Thyroid gland (tissue), 4 donors: ENCODE data around the gene EIF4E3. TPM values are rescaled to one million over a fixed set of nuclear protein-coding genes. Genes with fewer than 3 reads are reported as not detected.
A peak's percentile ranks its signal among the peaks of the same experiment; 100 is the strongest.

Source experiments
- DNase-seq, 2 donors: peaks; one replicate each; pipeline ENCODE4 v3.0.0-alpha.2; 2019
- H3K27ac ChIP-seq, 3 donors: fragments of 200-600 bp; sonication (generic); 1 replicate in 2 of 3; 2 replicates in 1 of 3; pipeline ENCODE4 v1.5.1; 2016 to 2019; ENCODE audit warnings: mild to moderate bottlenecking in 1 of 3, moderate library complexity in 1 of 3
- H3K27me3 ChIP-seq: fragments of 200-600 bp; sonication (generic); one replicate; pipeline ENCODE4 v1.5.1; 2019
- H3K36me3 ChIP-seq, 2 donors: fragments of 200-600 bp; sonication (generic); one replicate each; pipeline ENCODE4 v1.5.1; 2016 to 2019
- H3K4me1 ChIP-seq, 2 donors: fragments of 200-600 bp; sonication (generic); one replicate each; pipeline ENCODE4 v1.5.1; 2017 to 2019
- H3K4me3 ChIP-seq, 3 donors: fragments of 200-600 bp; sonication (generic); replicated peaks in 1 of 3; 1 replicate in 2 of 3; 2 replicates in 1 of 3; pipeline ENCODE4 v1.5.1; 2016; ENCODE audit warnings: mild to moderate bottlenecking in 1 of 3
- H3K9me3 ChIP-seq: fragments of 200-600 bp; sonication (generic); one replicate; pipeline ENCODE4 v1.5.1; 2017
- POLR2A ChIP-seq, 2 donors: fragments of 450-650 bp; IDR thresholded peaks; one replicate each; pipeline ENCODE4 v1.6.1; 2017; ENCODE audit warnings: antibody characterized with exemption in 2 of 2, mild to moderate bottlenecking in 2 of 2, moderate library complexity in 1 of 2
- WGBS, 2 donors: methylation state at CpG; one replicate each; pipeline ENCODE4 v1.1.5; 2017; 5-methylcytosine and 5-hydroxymethylcytosine counted together
- intact Hi-C: fragments of 100-400 bp; cut with DNase I; formaldehyde crosslinking; loops from one replicate; pipeline ENCODE4 v1.15.1; 2023
- total RNA-seq, 4 donors: library from RNA; depleted of rRNA; stranded (reverse); fragments of >200 nt; gene quantifications; one replicate each; pipeline ENCODE4 v1.2.3, GENCODE V29; 2016
- TF ChIP-seq, protein P1 (sequence below), 6 experiments: fragments of 200-600 bp in 3 of 6; fragments of 450-650 bp in 3 of 6; sonication (generic) in 3 of 6; IDR thresholded peaks; one replicate each; pipeline ENCODE4 v1.5.1; 2016 to 2019; ENCODE audit warnings: antibody characterized with exemption in 6 of 6, mild to moderate bottlenecking in 2 of 6, inconsistent platforms in 1 of 6, moderate library complexity in 1 of 6

Gene EIF4E3
- total RNA-seq, 4 donors from 2014 or later: 18.4 to 26.6 (median 26.0) TPM

GRCh38 chr3:71702131-71703024 lies 22.8 kb downstream of the EIF4E3 start:
- H3K4me3 ChIP-seq: no peak overlapping the region
- no peaks in the 10 kb centered on the region for H3K27me3 ChIP-seq
- peak overlapping the region; percentile 27 to 80 (median 79) for H3K27ac ChIP-seq
- intact Hi-C loops: no loop called here
- no peak for DNase-seq
- TF ChIP-seq, protein P1, sequence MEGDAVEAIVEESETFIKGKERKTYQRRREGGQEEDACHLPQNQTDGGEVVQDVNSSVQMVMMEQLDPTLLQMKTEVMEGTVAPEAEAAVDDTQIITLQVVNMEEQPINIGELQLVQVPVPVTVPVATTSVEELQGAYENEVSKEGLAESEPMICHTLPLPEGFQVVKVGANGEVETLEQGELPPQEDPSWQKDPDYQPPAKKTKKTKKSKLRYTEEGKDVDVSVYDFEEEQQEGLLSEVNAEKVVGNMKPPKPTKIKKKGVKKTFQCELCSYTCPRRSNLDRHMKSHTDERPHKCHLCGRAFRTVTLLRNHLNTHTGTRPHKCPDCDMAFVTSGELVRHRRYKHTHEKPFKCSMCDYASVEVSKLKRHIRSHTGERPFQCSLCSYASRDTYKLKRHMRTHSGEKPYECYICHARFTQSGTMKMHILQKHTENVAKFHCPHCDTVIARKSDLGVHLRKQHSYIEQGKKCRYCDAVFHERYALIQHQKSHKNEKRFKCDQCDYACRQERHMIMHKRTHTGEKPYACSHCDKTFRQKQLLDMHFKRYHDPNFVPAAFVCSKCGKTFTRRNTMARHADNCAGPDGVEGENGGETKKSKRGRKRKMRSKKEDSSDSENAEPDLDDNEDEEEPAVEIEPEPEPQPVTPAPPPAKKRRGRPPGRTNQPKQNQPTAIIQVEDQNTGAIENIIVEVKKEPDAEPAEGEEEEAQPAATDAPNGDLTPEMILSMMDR (IDR thresholded peaks at IDR 0.05): no peak
- no peak for TF ChIP-seq POLR2A (IDR thresholded peaks at IDR 0.05)
- peaks cover 39 to 49% of the 10 kb centered on the region in 2 donors for H3K4me1 ChIP-seq
- H3K9me3 ChIP-seq: no peaks in the 10 kb centered on the region
- WGBS, 2 donors: 47 to 55% methylated on average over 7 of the region's 7 CpGs
- H3K36me3 ChIP-seq: no peaks in the 10 kb centered on the region

GRCh38 chr3:71701251-71701762 lies 23.9 kb downstream of the EIF4E3 start:
- Histone ChIP-seq H3K4me3 (no peak overlapping the region), H3K36me3 (no peaks in the 10 kb centered on the region), H3K9me3 (no peaks in the 10 kb centered on the region), H3K27me3 (no peaks in the 10 kb centered on the region), H3K27ac (peak overlapping the region in 2 of 3 donors; percentile 79 to 80), H3K4me1 (peaks cover 39 to 49% of the 10 kb centered on the region in 2 donors)
- no peak for DNase-seq
- intact Hi-C loops: no loop called here
- WGBS, 2 donors: 90 to 92% methylated on average over 3 of the region's 3 CpGs
- no peak for TF ChIP-seq POLR2A (IDR thresholded peaks at IDR 0.05)
- TF ChIP-seq, protein P1 (IDR thresholded peaks at IDR 0.05): no peak

GRCh38 chr3:71695000-71695482 lies 30.2 kb downstream of the EIF4E3 start:
- intact Hi-C loops: no loop called here
- H3K27ac ChIP-seq: peak overlapping the region; percentile 85 to 95 (median 91)

DNA sequence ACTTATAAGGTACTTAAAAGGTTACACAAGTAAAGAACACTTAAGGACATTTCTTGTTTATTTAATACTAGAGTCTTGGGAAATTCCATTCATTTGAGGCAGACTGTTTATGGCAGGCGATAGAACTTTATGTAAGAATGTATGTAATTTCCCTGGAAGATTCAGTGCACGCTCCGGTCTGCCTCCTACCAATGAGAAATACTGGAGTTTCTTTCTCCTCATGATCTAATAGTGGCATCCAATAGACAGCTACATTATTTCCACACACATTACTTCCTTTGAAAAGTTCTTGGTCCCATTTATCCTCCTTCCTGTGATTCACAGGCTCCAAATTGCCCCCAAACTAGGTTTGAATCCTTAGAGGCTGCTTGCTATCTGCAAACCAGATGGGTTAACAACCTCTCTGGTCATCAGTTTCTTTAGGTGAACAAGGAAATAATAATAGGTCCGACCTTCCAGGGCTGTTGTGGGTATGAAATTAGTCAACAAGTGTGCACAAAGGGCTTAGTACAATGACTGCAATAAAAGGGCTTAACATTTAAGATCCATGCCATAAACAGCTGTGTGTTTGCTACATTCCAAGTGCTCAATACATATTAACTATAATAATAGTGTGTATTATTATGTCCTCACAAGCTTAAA lies 30.7 kb downstream of the EIF4E3 start:
- intact Hi-C loops: no loop called here
- Histone ChIP-seq H3K4me3 (no peak overlapping the region), H3K4me1 (peaks cover 41 to 58% of the 10 kb centered on the region in 2 donors), H3K36me3 (no peaks in the 10 kb centered on the region), H3K9me3 (no peaks in the 10 kb centered on the region), H3K27ac (peak overlapping the region; percentile 85 to 95 (median 91)), H3K27me3 (no peaks in the 10 kb centered on the region)
- TF ChIP-seq, protein P1 (IDR thresholded peaks at IDR 0.05): no peak
- no peak for TF ChIP-seq POLR2A (IDR thresholded peaks at IDR 0.05)
- no peak for DNase-seq
- 22 to 38% methylated on average over 4 of the region's 4 CpGs for WGBS, 2 donors

More at GRCh38 chr3:71695000-71695482, 30.2 kb downstream of the EIF4E3 start:
- no peak for TF ChIP-seq POLR2A (IDR thresholded peaks at IDR 0.05)
- TF ChIP-seq, protein P1 (IDR thresholded peaks at IDR 0.05): no peak
- Histone ChIP-seq H3K4me1 (peaks cover 36 to 53% of the 10 kb centered on the region in 2 donors), H3K4me3 (no peak overlapping the region), H3K27me3 (no peaks in the 10 kb centered on the region), H3K9me3 (no peaks in the 10 kb centered on the region), H3K36me3 (no peaks in the 10 kb centered on the region)
- WGBS, 2 donors: 59 to 70% methylated on average over 7 of the region's 7 CpGs
- DNase-seq: peak in 1 of 2 donors; percentile 38
